H1 (cell line): ENCODE results near the gene BTK. TPM values are rescaled to one million over a fixed set of nuclear protein-coding genes. Genes with fewer than 3 reads are reported as not detected.

ENCODE experiments used
- CTCF ChIA-PET: fragments of 300-600 bp; sonication (Branson Sonifier 250); formaldehyde crosslinking; loops from one replicate; lab custom pipeline; 2021; ENCODE audit not compliant: partially characterized antibody; lab: Charles Lee
- POLR2A ChIA-PET: fragments of 300-600 bp; sonication (Branson Sonifier 250); formaldehyde crosslinking; loops from one replicate; lab custom pipeline; 2021; ENCODE audit warnings: inconsistent platforms; ENCODE audit not compliant: partially characterized antibody; lab: Charles Lee
- DNase-seq, 2 experiments: peaks; one replicate each; pipeline versions ENCODE4 v3.0.0 to v3.0.0-alpha.2; 2010 to 2022; ENCODE audit warnings: low spot score in 2 of 2, low read depth in 1 of 2, mixed read lengths in 1 of 2
- FAIRE-seq: peaks from 2 replicates; lab custom pipeline; 2011; peaks lifted over from hg19 to GRCh38; lab: Jason Lieb, UNC
- H2AFZ ChIP-seq: 2 replicates; pipeline ENCODE4 v1.8.1; 2012; ENCODE audit warnings: low read length, inconsistent platforms
- H2AK5ac ChIP-seq: 2 replicates; pipeline ENCODE4 v1.6.1; 2013; ENCODE audit warnings: low read depth, low read length
- H2BK120ac ChIP-seq: replicated peaks from 2 replicates; pipeline ENCODE3; 2013; ENCODE audit warnings: low read depth, low read length, inconsistent platforms
- H2BK12ac ChIP-seq: 2 replicates; pipeline ENCODE4 v1.6.1; 2013; ENCODE audit warnings: low read depth, low read length
- H2BK15ac ChIP-seq: 2 replicates; pipeline ENCODE4 v1.6.1; 2013; ENCODE audit warnings: low read length
- H2BK20ac ChIP-seq: 2 replicates; pipeline ENCODE4 v1.6.1; 2013; ENCODE audit warnings: low read length
- H2BK5ac ChIP-seq: 2 replicates; pipeline ENCODE4 v1.6.1; 2013; ENCODE audit warnings: low read depth, low read length
- H3K14ac ChIP-seq: 2 replicates; pipeline ENCODE4 v1.6.1; 2013; ENCODE audit warnings: inconsistent platforms; ENCODE audit not compliant: insufficient read length
- H3K18ac ChIP-seq: 2 replicates; pipeline ENCODE4 v1.6.1; 2013; ENCODE audit warnings: low read length; ENCODE audit errors: extremely low read depth
- H3K23ac ChIP-seq: 2 replicates; pipeline ENCODE4 v1.6.1; 2013; ENCODE audit warnings: inconsistent platforms; ENCODE audit not compliant: insufficient read length
- H3K23me2 ChIP-seq: 2 replicates; pipeline ENCODE4 v1.6.1; 2013; ENCODE audit warnings: low read depth, low read length
- H3K27ac ChIP-seq: 2 replicates; pipeline ENCODE4 v1.6.1; 2011; ENCODE audit warnings: low read depth, low read length, inconsistent platforms
- H3K27me3 ChIP-seq, 4 experiments: replicated peaks in 1 of 4; 1 replicate in 1 of 4; 2 replicates in 3 of 4; pipeline versions ENCODE4 v1.6.1 to v1.8.1; 2011 to 2013; ENCODE audit warnings: low read length in 3 of 4, mild to moderate bottlenecking in 3 of 4, inconsistent platforms in 2 of 4, mixed read lengths in 2 of 4, moderate library complexity in 1 of 4; ENCODE audit not compliant: control insufficient read depth in 3 of 4, insufficient read depth in 3 of 4; ENCODE audit errors: extremely low read depth in 1 of 4
- H3K36me3 ChIP-seq, 4 experiments: 2 replicates each; pipeline versions ENCODE4 v1.6.1 to v1.8.1; 2011 to 2013; ENCODE audit warnings: mild to moderate bottlenecking in 4 of 4, low read length in 3 of 4, moderate library complexity in 2 of 4, control low read depth in 1 of 4, inconsistent platforms in 1 of 4; ENCODE audit not compliant: insufficient read depth in 4 of 4, control insufficient read depth in 2 of 4
- H3K4ac ChIP-seq: replicated peaks from 2 replicates; pipeline ENCODE3; 2013; ENCODE audit warnings: low read length, low read depth, mixed read lengths, inconsistent platforms; ENCODE audit not compliant: insufficient read length
- H3K4me1 ChIP-seq, 4 experiments: replicated peaks in 1 of 4; 1 replicate in 1 of 4; 2 replicates in 3 of 4; pipeline versions ENCODE4 v1.6.1 to v1.8.1; 2011 to 2013; ENCODE audit warnings: low read length in 3 of 4, inconsistent platforms in 2 of 4, mixed read lengths in 1 of 4; ENCODE audit not compliant: insufficient read depth in 4 of 4, control insufficient read depth in 3 of 4
- H3K4me2 ChIP-seq, 2 experiments: 2 replicates each; pipeline versions ENCODE4 v1.6.1 to v1.8.1; 2011 to 2013; ENCODE audit warnings: low read depth in 2 of 2, low read length in 2 of 2, control low read depth in 1 of 2, inconsistent platforms in 1 of 2, mild to moderate bottlenecking in 1 of 2; ENCODE audit not compliant: insufficient read depth in 1 of 2
- H3K4me3 ChIP-seq, 4 experiments: fragments of 200-600, 300-600 bp in 1 of 4; sonication (generic), shearing (Covaris generic), sonication (Bioruptor Twin) in 1 of 4; 2 replicates each; pipeline versions ENCODE4 v1.5.1 to v1.8.1; 2011 to 2016; ENCODE audit warnings: low read length in 4 of 4, low read depth in 3 of 4, control low read depth in 2 of 4, inconsistent platforms in 2 of 4, mild to moderate bottlenecking in 2 of 4, mixed read lengths in 1 of 4, moderate library complexity in 1 of 4; ENCODE audit not compliant: insufficient read depth in 2 of 4; ENCODE audit errors: extremely low read depth in 1 of 4
- H3K56ac ChIP-seq: replicated peaks from 2 replicates; pipeline ENCODE3; 2013; ENCODE audit warnings: low read depth, mild to moderate bottlenecking, mixed read lengths, low read length, inconsistent platforms; ENCODE audit not compliant: insufficient read length
- H3K79me1 ChIP-seq: 2 replicates; pipeline ENCODE4 v1.6.1; 2013; ENCODE audit warnings: low read depth, low read length, control low read depth
- H3K79me2 ChIP-seq, 2 experiments: 2 replicates each; pipeline versions ENCODE4 v1.6.1 to v1.8.1; 2012 to 2013; ENCODE audit warnings: low read length in 2 of 2, mild to moderate bottlenecking in 2 of 2, inconsistent platforms in 1 of 2; ENCODE audit not compliant: insufficient read depth in 2 of 2, control insufficient read depth in 1 of 2
- H3K9ac ChIP-seq, 4 experiments: replicated peaks in 1 of 4; 1 replicate in 1 of 4; 2 replicates in 3 of 4; pipeline versions ENCODE4 v1.6.1 to v1.8.1; 2011 to 2013; ENCODE audit warnings: low read depth in 3 of 4, low read length in 3 of 4, control low read depth in 2 of 4, mild to moderate bottlenecking in 2 of 4, moderate library complexity in 2 of 4, inconsistent platforms in 1 of 4; ENCODE audit errors: extremely low read depth in 1 of 4
- H3K9me3 ChIP-seq, 2 experiments: 2 replicates each; pipeline versions ENCODE4 v1.6.1 to v1.8.1; 2012 to 2013; ENCODE audit warnings: mild to moderate bottlenecking in 2 of 2, moderate library complexity in 2 of 2, control low read depth in 1 of 2, inconsistent platforms in 1 of 2, low read depth in 1 of 2, low read length in 1 of 2, mixed read lengths in 1 of 2; ENCODE audit not compliant: insufficient read depth in 2 of 2
- H4K20me1 ChIP-seq, 2 experiments: replicated peaks in 1 of 2; 2 replicates each; pipeline versions ENCODE3 to v1.8.1; 2011 to 2013; ENCODE audit warnings: inconsistent platforms in 2 of 2, low read length in 2 of 2, mild to moderate bottlenecking in 1 of 2; ENCODE audit not compliant: insufficient read depth in 2 of 2, control insufficient read depth in 1 of 2
- H4K5ac ChIP-seq: 2 replicates; pipeline ENCODE4 v1.6.1; 2013; ENCODE audit warnings: low read length, low read depth, mixed read lengths, inconsistent platforms; ENCODE audit not compliant: insufficient read length
- H4K8ac ChIP-seq: 2 replicates; pipeline ENCODE4 v1.8.0; 2013; ENCODE audit warnings: mild to moderate bottlenecking, moderate library complexity, low read length, inconsistent platforms; ENCODE audit not compliant: insufficient read depth; ENCODE audit errors: extremely low read depth
- H4K91ac ChIP-seq: replicated peaks from 2 replicates; pipeline ENCODE3; 2013; ENCODE audit warnings: low read length, mixed read lengths, inconsistent platforms; ENCODE audit not compliant: insufficient read length
- ATF2 ChIP-seq: IDR thresholded peaks from 2 replicates; pipeline ENCODE4 v1.6.1; 2012; ENCODE audit warnings: low read length, inconsistent platforms
- EGR1 ChIP-seq: IDR thresholded peaks from 2 replicates; pipeline ENCODE4 v1.6.1; 2011; ENCODE audit warnings: low read depth, low read length, borderline replicate concordance
- HDAC2 ChIP-seq, 2 experiments: fragments of 300-600 bp in 1 of 2; sonication (generic) in 1 of 2; IDR thresholded peaks; 2 replicates each; pipeline ENCODE4 v1.6.1; 2011 to 2012; ENCODE audit warnings: low read depth in 2 of 2, low read length in 2 of 2, mild to moderate bottlenecking in 2 of 2, moderate library complexity in 2 of 2, borderline replicate concordance in 1 of 2, inconsistent platforms in 1 of 2
- KDM5A ChIP-seq: fragments of 200-600 bp; IDR thresholded peaks from 2 replicates; pipeline ENCODE4 v1.7.1; 2012; ENCODE audit warnings: mild to moderate bottlenecking, low read length, inconsistent platforms, mixed read lengths
- MAX ChIP-seq: IDR thresholded peaks from 2 replicates; pipeline ENCODE4 v1.6.1; 2012; ENCODE audit warnings: inconsistent platforms
- PHF8 ChIP-seq: fragments of 200-600 bp; sonication (generic); conservative IDR thresholded peaks from 2 replicates; pipeline ENCODE4 v1.7.1; 2012; ENCODE audit warnings: low read depth, mild to moderate bottlenecking, inconsistent platforms, low read length, moderate library complexity
- RXRA ChIP-seq: IDR thresholded peaks from 2 replicates; pipeline ENCODE4 v1.6.1; 2011; ENCODE audit warnings: low read depth, mild to moderate bottlenecking, low read length, moderate library complexity; ENCODE audit not compliant: insufficient read depth
- SP1 ChIP-seq: IDR thresholded peaks from 2 replicates; pipeline ENCODE4 v1.6.1; 2011; ENCODE audit warnings: low read depth, low read length
- SP2 ChIP-seq: IDR thresholded peaks from 2 replicates; pipeline ENCODE4 v1.6.1; 2012; ENCODE audit warnings: mild to moderate bottlenecking, low read length, inconsistent platforms
- TAF1 ChIP-seq: IDR thresholded peaks from 2 replicates; pipeline ENCODE4 v1.6.1; 2011; ENCODE audit warnings: mild to moderate bottlenecking, low read depth, low read length
- TCF12 ChIP-seq: IDR thresholded peaks from 2 replicates; pipeline ENCODE4 v1.6.1; 2011; ENCODE audit warnings: low read depth, mild to moderate bottlenecking, low read length
- WGBS, 2 experiments: shearing (Covaris generic) in 1 of 2; methylation state at CpG; one replicate each; pipeline versions ENCODE4 v1.1.6 to v1.1.7; 2013 to 2015; ENCODE audit warnings: low lambda C conversion rate in 2 of 2, mixed read lengths in 2 of 2, inconsistent platforms in 1 of 2, low coverage in 1 of 2, missing lambda C conversion rate in 1 of 2; ENCODE audit not compliant: insufficient replicate concordance in 2 of 2, insufficient coverage in 1 of 2, insufficient read length in 1 of 2; ENCODE audit errors: extremely low coverage in 1 of 2, missing lambda C conversion rate in 1 of 2; 5-methylcytosine and 5-hydroxymethylcytosine counted together
- polyA plus RNA-seq, 7 experiments: library from polyadenylated mRNA; depleted of rRNA in 3 of 7; stranded (reverse) in 5 of 7; unstranded in 2 of 7; fragments of >200 nt in 5 of 7; fragments of 200-250 nt in 2 of 7; gene quantifications; 1 replicate in 5 of 7; 2 replicates in 1 of 7; 4 replicates in 1 of 7; pipeline versions ENCODE4 v1.2.1 to v1.2.3, GENCODE V29; 2011 to 2013; ENCODE audit warnings: missing spikeins in 2 of 7, mixed read lengths in 2 of 7
- total RNA-seq: library from RNA; stranded (reverse); fragmentation: NEBNext Ultra II Directional; extraction: Animal tissue kit (Norgen Biotek cat#: 25700); gene quantifications from 2 replicates; pipeline ENCODE4 v1.2.1, GENCODE V29; 2021

BTK gene
- total and polyA plus RNA-seq, 2 of the 8 experiments (the other 6 are each of a cell fraction or from before 2014, with no cell fraction given), result 0.06 to 0.20 TPM

- Histone ChIP-seq H3K79me2 (peaks cover 9 to 33% of the 10 kb centered on the region in 2 experiments), H4K5ac (no peak overlapping the region), H3K4me3 (peak overlapping the region; percentile 57 to 88 (median 74)), H3K27me3 (no peaks in the 10 kb centered on the region), H3K79me1 (no peaks in the 10 kb centered on the region), H2AFZ (no peak overlapping the region), H3K14ac (no peak overlapping the region), H4K20me1 (no peaks in the 10 kb centered on the region), H3K4ac (no peak overlapping the region), H2BK20ac (no peak overlapping the region), H3K23ac (no peak overlapping the region), H3K9ac (peak overlapping the region; percentile 80 to 86 (median 83)), H2BK120ac (no peak overlapping the region), H2BK5ac (no peak overlapping the region), H3K4me2 (peak overlapping the region; percentile 63 to 73), H3K36me3 (peaks cover 2 to 12% (median 7%) of the 10 kb centered on the region in 4 experiments; a peak in 4 of 8 replicates), H3K27ac (no peak overlapping the region), H2AK5ac (no peak overlapping the region), H2BK15ac (no peak overlapping the region), H2BK12ac (no peak overlapping the region), H3K18ac (no peak overlapping the region), H3K56ac (peak overlapping the region; percentile 69), H3K9me3 (no peaks in the 10 kb centered on the region), H4K91ac (no peak overlapping the region), H3K23me2 (peaks cover 3% of the 10 kb centered on the region; the same call in 1 of the 2 replicates), H4K8ac (no peak overlapping the region), H3K4me1 (no peaks in the 10 kb centered on the region)
- POLR2A ChIA-PET, result interaction anchor here (0.7 to 6.2 kb wide), 6 partner anchors 17 to 566 kb away, joined by 3 to 45 read pairs (median 4); partner anchors contain the start of gene RPL36A
- CTCF ChIA-PET, result interaction anchor here (0.8 kb wide), 1 partner anchor 20 kb away, joined by 3 read pairs; no protein-coding TSS in a partner anchor
- DNase-seq (no peak), FAIRE-seq (no peak)
- WGBS, 2 experiments, result 0% methylated on average over 7 of the region's 14 CpGs; no CpG with 5 or more reads in 1 of the 2 experiments
- TF ChIP-seq ATF2 (no peak), MAX (no peak), TCF12 (no peak), EGR1 (no peak), KDM5A (no peak), PHF8 (no peak), TAF1 (no peak), RXRA (no peak), SP2 (no peak), HDAC2 (IDR thresholded peaks at IDR 0.05; ENCODE audit: borderline replicate concordance in 1 of 2, low read depth in 2 of 2, low read length in 2 of 2) (no peak), SP1 (no peak)
Observed at GRCh38 chrX:101347859-101348451, 38.0 kb downstream of the BTK start.
